NCI-H2029 treated with DMSO at 0.1 percent for 48 hours (cell line): ENCODE results near the gene IL31RA.
"Not testable (repeated sequence)": the region's sequence is repeated elsewhere in the genome, so short reads cannot be mapped to it uniquely, and the experiment has no call there.

Experiments
- DNase-seq: peaks from one replicate; lab custom pipeline; 2025; lab: John Stamatoyannopoulos, UW

IL31RA gene

GRCh38 chr5:55925712-55926111 is 74.6 kb downstream of the IL31RA start:
- no peak for DNase-seq

GRCh38 chr5:55926476-55926875 is 75.3 kb downstream of the IL31RA start:
- no peak for DNase-seq

GRCh38 chr5:55927861-55928655 is 76.9 kb downstream of the IL31RA start:
- DNase-seq: no peak

GRCh38 chr5:55929020-55929799 is 78.1 kb downstream of the IL31RA start:
- DNase-seq: no peak

- DNase-seq: no peak
Observed at GRCh38 chr5:55932700-55933099, 81.5 kb downstream of the IL31RA start.

- DNase-seq: no peak
Observed at GRCh38 chr5:55933377-55934114, 82.4 kb downstream of the IL31RA start.

GRCh38 chr5:55934115-55934613 is 83.0 kb downstream of the IL31RA start:
- peak; percentile 16 for DNase-seq

GRCh38 chr5:55934720-55935119 is 83.6 kb downstream of the IL31RA start:
- no peak for DNase-seq

GRCh38 chr5:55935371-55935770 is 84.2 kb downstream of the IL31RA start:
- DNase-seq: no peak

- peak; percentile 73 for DNase-seq
Observed at GRCh38 chr5:55936100-55936693, 85.0 kb downstream of the IL31RA start.

- not testable (repeated sequence) for DNase-seq
Observed at GRCh38 chr5:55937598-55937997, 86.4 kb downstream of the IL31RA start.

- DNase-seq: not testable (repeated sequence)
Observed at GRCh38 chr5:55941154-55941553, 90.0 kb downstream of the IL31RA start.

GRCh38 chr5:55959208-55959607 is 108.1 kb downstream of the IL31RA start:
- DNase-seq: no peak

GRCh38 chr5:55960779-55961178 is 109.6 kb downstream of the IL31RA start:
- DNase-seq: no peak

GRCh38 chr5:55965525-55965924 is 114.4 kb downstream of the IL31RA start:
- no peak for DNase-seq

- no peak for DNase-seq
Observed at GRCh38 chr5:55966284-55966683, 115.1 kb downstream of the IL31RA start.

GRCh38 chr5:55969956-55970355 is 118.8 kb downstream of the IL31RA start:
- DNase-seq: no peak
